Mesenchymal stem cell (in vitro differentiated cells and primary cell): ENCODE measurements around the gene CEP350.

ENCODE experiments used
- DNase-seq: peaks from one replicate; pipeline ENCODE4 v3.0.0-alpha.2; 2013
- H2AFZ ChIP-seq: one replicate; pipeline ENCODE4 v1.6.1; 2013; ENCODE audit warnings: low read depth, mild to moderate bottlenecking, control low read depth, inconsistent platforms, low read length, moderate library complexity
- H2AK5ac ChIP-seq: 2 replicates; pipeline ENCODE4 v1.6.1; 2013; ENCODE audit warnings: low read length, moderate library complexity, mild to moderate bottlenecking, inconsistent platforms; ENCODE audit not compliant: severe bottlenecking
- H2BK120ac ChIP-seq: one replicate; pipeline ENCODE4 v1.6.1; 2013; ENCODE audit warnings: low read depth, mild to moderate bottlenecking, inconsistent platforms, low read length, moderate library complexity
- H2BK12ac ChIP-seq, 2 experiments: one replicate each; pipeline ENCODE4 v1.6.1; 2013; ENCODE audit warnings: inconsistent platforms in 2 of 2, low read length in 2 of 2, mild to moderate bottlenecking in 2 of 2, moderate library complexity in 2 of 2, control low read depth in 1 of 2
- H2BK15ac ChIP-seq: one replicate; pipeline ENCODE4 v1.6.1; 2013; ENCODE audit warnings: mild to moderate bottlenecking, low read depth, inconsistent platforms; ENCODE audit not compliant: poor library complexity, severe bottlenecking
- H2BK5ac ChIP-seq: 2 replicates; pipeline ENCODE4 v1.6.1; 2013; ENCODE audit warnings: low read depth, mild to moderate bottlenecking, low read length, control low read depth, inconsistent platforms; ENCODE audit not compliant: poor library complexity, severe bottlenecking
- H3K14ac ChIP-seq, 2 experiments: one replicate each; pipeline ENCODE4 v1.6.1; 2013; ENCODE audit warnings: inconsistent platforms in 2 of 2, low read length in 2 of 2, control low read depth in 1 of 2, mild to moderate bottlenecking in 1 of 2, moderate library complexity in 1 of 2
- H3K18ac ChIP-seq, 2 experiments: one replicate each; pipeline ENCODE4 v1.6.1; 2013; ENCODE audit warnings: inconsistent platforms in 2 of 2, low read length in 2 of 2, control low read depth in 1 of 2, low read depth in 1 of 2, mild to moderate bottlenecking in 1 of 2
- H3K23ac ChIP-seq, 2 experiments: one replicate each; pipeline ENCODE4 v1.6.1; 2013; ENCODE audit warnings: inconsistent platforms in 2 of 2, low read length in 2 of 2, mild to moderate bottlenecking in 2 of 2, moderate library complexity in 2 of 2, control low read depth in 1 of 2
- H3K27ac ChIP-seq: 2 replicates; pipeline ENCODE4 v1.5.1; 2013; ENCODE audit warnings: mild to moderate bottlenecking, moderate library complexity, low read length, control low read depth, inconsistent platforms; ENCODE audit not compliant: poor library complexity, severe bottlenecking
- H3K27me3 ChIP-seq, 2 experiments: 2 replicates each; pipeline versions ENCODE4 v1.6.1 to v1.7.0; 2013; ENCODE audit warnings: low read length in 2 of 2, mild to moderate bottlenecking in 2 of 2, moderate library complexity in 2 of 2, control low read depth in 1 of 2, inconsistent platforms in 1 of 2; ENCODE audit not compliant: control insufficient read depth in 1 of 2, insufficient read depth in 1 of 2
- H3K36me3 ChIP-seq, 2 experiments: 2 replicates each; pipeline versions ENCODE4 v1.6.1 to v1.7.0; 2013; ENCODE audit warnings: low read length in 2 of 2, control low read depth in 1 of 2, inconsistent platforms in 1 of 2, low read depth in 1 of 2, mild to moderate bottlenecking in 1 of 2; ENCODE audit not compliant: insufficient read depth in 2 of 2, control insufficient read depth in 1 of 2
- H3K4ac ChIP-seq, 2 experiments: one replicate each; pipeline ENCODE4 v1.6.1; 2013; ENCODE audit warnings: inconsistent platforms in 2 of 2, low read length in 2 of 2, mild to moderate bottlenecking in 2 of 2, moderate library complexity in 2 of 2, control low read depth in 1 of 2, low read depth in 1 of 2
- H3K4me1 ChIP-seq: 2 replicates; pipeline ENCODE4 v1.6.1; 2013; ENCODE audit warnings: low read depth, low read length, control low read depth; ENCODE audit not compliant: control insufficient read depth, insufficient read depth
- H3K4me2 ChIP-seq: 2 replicates; pipeline ENCODE4 v1.6.1; 2013; ENCODE audit warnings: low read length, mild to moderate bottlenecking, inconsistent platforms; ENCODE audit not compliant: poor library complexity, severe bottlenecking
- H3K4me3 ChIP-seq, 2 experiments: 2 replicates each; pipeline versions ENCODE4 v1.5.1 to v1.7.0; 2013; ENCODE audit warnings: low read length in 2 of 2, mild to moderate bottlenecking in 2 of 2, control low read depth in 1 of 2, low read depth in 1 of 2; ENCODE audit not compliant: insufficient read depth in 1 of 2
- H3K79me1 ChIP-seq: replicated peaks from 2 replicates; pipeline ENCODE4 v1.6.1; 2013; ENCODE audit warnings: mild to moderate bottlenecking, control low read depth, low read length, inconsistent platforms; ENCODE audit not compliant: poor library complexity, severe bottlenecking
- H3K9ac ChIP-seq: 2 replicates; pipeline ENCODE4 v1.7.0; 2013; ENCODE audit warnings: mild to moderate bottlenecking, low read length, moderate library complexity
- H3K9me3 ChIP-seq: 2 replicates; pipeline ENCODE4 v1.7.0; 2013; ENCODE audit warnings: mild to moderate bottlenecking, low read length; ENCODE audit not compliant: control insufficient read depth
- H4K8ac ChIP-seq: one replicate; pipeline ENCODE4 v1.6.1; 2013; ENCODE audit warnings: inconsistent platforms, mild to moderate bottlenecking, low read length, moderate library complexity
- H4K91ac ChIP-seq: one replicate; pipeline ENCODE4 v1.6.1; 2013; ENCODE audit warnings: mild to moderate bottlenecking, low read length, inconsistent platforms
- WGBS: methylation state at CpG from one replicate; pipeline ENCODE4 v1.1.7; 2013; ENCODE audit warnings: mixed read lengths; 5-methylcytosine and 5-hydroxymethylcytosine counted together

The CEP350 gene

GRCh38 chr1:179924268-179924667 lies 30.3 kb upstream of the CEP350 start:
- Histone ChIP-seq H3K23ac (no peak overlapping the region), H2BK15ac (no peak overlapping the region), H3K14ac (no peak overlapping the region), H3K79me1 (no peaks in the 10 kb centered on the region), H3K9me3 (no peaks in the 10 kb centered on the region), H3K4ac (no peak overlapping the region), H4K8ac (no peak overlapping the region), H3K4me1 (no peaks in the 10 kb centered on the region), H2AK5ac (no peak overlapping the region), H3K27me3 (no peaks in the 10 kb centered on the region), H2AFZ (no peak overlapping the region), H2BK120ac (no peak overlapping the region), H2BK5ac (no peak overlapping the region), H3K4me3 (no peak overlapping the region), H3K9ac (no peak overlapping the region), H3K4me2 (no peak overlapping the region), H3K27ac (no peak overlapping the region), H4K91ac (no peak overlapping the region), H2BK12ac (no peak overlapping the region), H3K18ac (no peak overlapping the region), H3K36me3 (peaks cover 0 to 18% of the 10 kb centered on the region in 2 experiments)
- WGBS, result 92% methylated on average over 1 of the region's 1 CpG
- DNase-seq, result no peak

DNA sequence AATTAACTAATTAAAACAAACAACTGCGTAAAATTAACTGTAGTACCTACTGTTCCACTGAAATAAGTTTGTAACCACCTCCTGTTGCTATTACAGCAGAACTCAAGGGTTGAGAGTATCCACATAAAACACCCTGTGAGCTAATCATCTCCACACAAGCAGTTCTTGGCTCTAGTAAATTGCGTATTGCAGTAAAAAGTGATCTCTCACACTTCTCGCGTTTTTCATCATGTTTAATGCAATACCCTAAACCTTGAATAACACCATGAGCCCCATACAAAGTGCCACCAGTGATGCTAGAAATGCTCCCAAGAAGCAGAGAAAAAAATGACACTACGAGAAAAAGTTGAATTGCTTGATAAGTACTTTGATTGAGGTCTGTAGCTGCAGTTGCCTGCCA lies 29.3 kb upstream of the CEP350 start:
- Histone ChIP-seq H3K4me3 (no peak overlapping the region), H3K9ac (no peak overlapping the region)

GRCh38 chr1:179925922-179926849 lies 28.4 kb upstream of the CEP350 start:
- H3K79me1 ChIP-seq, result no peaks in the 10 kb centered on the region
- no peak overlapping the region for H3K4ac ChIP-seq
- H2BK120ac ChIP-seq, result no peak overlapping the region
- no peak overlapping the region for H2AK5ac ChIP-seq
- H2BK12ac ChIP-seq, result no peak overlapping the region
- H3K4me3 ChIP-seq, result no peak overlapping the region
- H4K8ac ChIP-seq, result no peak overlapping the region
- no peak overlapping the region for H2BK5ac ChIP-seq
- no peak overlapping the region for H3K23ac ChIP-seq
- no peak overlapping the region for H3K9ac ChIP-seq
- H3K4me1 ChIP-seq, result no peaks in the 10 kb centered on the region
- H2BK15ac ChIP-seq, result no peak overlapping the region
- H4K91ac ChIP-seq, result no peak overlapping the region
- no peak overlapping the region for H3K27ac ChIP-seq
- peaks cover 0 to 5% of the 10 kb centered on the region in 2 experiments for H3K36me3 ChIP-seq
- no peaks in the 10 kb centered on the region for H3K27me3 ChIP-seq
- H2AFZ ChIP-seq, result no peak overlapping the region
- peak; percentile 58 for DNase-seq
- no peak overlapping the region for H3K18ac ChIP-seq
- 54% methylated on average over 1 of the region's 4 CpGs for WGBS
- no peaks in the 10 kb centered on the region for H3K9me3 ChIP-seq
- H3K14ac ChIP-seq, result no peak overlapping the region
- H3K4me2 ChIP-seq, result no peak overlapping the region

More for the DNA sequence above, 29.3 kb upstream of the CEP350 start:
- no peak overlapping the region for H4K91ac ChIP-seq
- no peak overlapping the region for H2BK15ac ChIP-seq
- no peak overlapping the region for H2BK5ac ChIP-seq
- H3K14ac ChIP-seq, result no peak overlapping the region
- no peak overlapping the region for H2AK5ac ChIP-seq
- H3K36me3 ChIP-seq, result peaks cover 0 to 8% of the 10 kb centered on the region in 2 experiments
- WGBS, result over 99% methylated on average over 4 of the region's 5 CpGs
- H3K4ac ChIP-seq, result no peak overlapping the region
- no peak overlapping the region for H3K23ac ChIP-seq
- H2BK12ac ChIP-seq, result no peak overlapping the region
- H2BK120ac ChIP-seq, result no peak overlapping the region
- no peak overlapping the region for H3K18ac ChIP-seq
- no peaks in the 10 kb centered on the region for H3K79me1 ChIP-seq
- no peak overlapping the region for H4K8ac ChIP-seq
- no peaks in the 10 kb centered on the region for H3K9me3 ChIP-seq
- no peaks in the 10 kb centered on the region for H3K27me3 ChIP-seq
- no peak overlapping the region for H3K4me2 ChIP-seq
- H2AFZ ChIP-seq, result no peak overlapping the region
- H3K27ac ChIP-seq, result no peak overlapping the region
- no peaks in the 10 kb centered on the region for H3K4me1 ChIP-seq
- no peak for DNase-seq

DNA sequence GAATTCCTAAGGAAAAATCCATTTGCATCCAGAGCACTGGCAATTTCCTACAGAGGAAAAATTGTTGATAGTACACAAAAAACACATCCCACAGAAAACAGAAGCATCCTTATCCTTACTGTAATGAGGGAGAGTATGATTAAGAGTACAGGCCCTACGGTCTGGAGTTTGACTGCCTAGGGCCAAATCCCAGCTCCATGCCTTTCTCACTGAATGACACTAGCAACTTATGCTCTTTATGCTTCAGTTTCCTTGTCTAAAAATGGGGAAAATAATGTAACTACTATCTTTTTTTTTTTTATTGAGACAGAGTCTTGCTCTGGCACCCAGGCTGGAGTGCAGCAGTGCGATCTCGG lies 27.8 kb upstream of the CEP350 start:
- no peak overlapping the region for H2BK12ac ChIP-seq
- no peak overlapping the region for H3K14ac ChIP-seq
- no peak overlapping the region for H2BK5ac ChIP-seq
- H3K27ac ChIP-seq, result no peak overlapping the region
- H2AK5ac ChIP-seq, result no peak overlapping the region
- H2BK15ac ChIP-seq, result no peak overlapping the region
- H3K4me2 ChIP-seq, result no peak overlapping the region
- no peak overlapping the region for H3K23ac ChIP-seq
- no peak for DNase-seq
- H3K27me3 ChIP-seq, result no peaks in the 10 kb centered on the region
- no peak overlapping the region for H3K18ac ChIP-seq
- H3K9me3 ChIP-seq, result no peaks in the 10 kb centered on the region
- no peaks in the 10 kb centered on the region for H3K4me1 ChIP-seq
- H4K8ac ChIP-seq, result no peak overlapping the region
- WGBS, result 95% methylated on average over 3 of the region's 3 CpGs
- H3K36me3 ChIP-seq, result no peaks in the 10 kb centered on the region
- H3K4me3 ChIP-seq, result no peak overlapping the region
- H2BK120ac ChIP-seq, result no peak overlapping the region
- H3K4ac ChIP-seq, result no peak overlapping the region
- H2AFZ ChIP-seq, result no peak overlapping the region
- H4K91ac ChIP-seq, result no peak overlapping the region
- H3K9ac ChIP-seq, result no peak overlapping the region
- no peaks in the 10 kb centered on the region for H3K79me1 ChIP-seq
